ENCODE results near the gene MOCOS. TPM values are rescaled to one million over a fixed set of nuclear protein-coding genes. Genes with fewer than 3 reads are reported as not detected.

The MOCOS gene
- total and polyA plus RNA-seq, 2 donors from 2014 or later = 1.1 to 5.8 TPM

DNA sequence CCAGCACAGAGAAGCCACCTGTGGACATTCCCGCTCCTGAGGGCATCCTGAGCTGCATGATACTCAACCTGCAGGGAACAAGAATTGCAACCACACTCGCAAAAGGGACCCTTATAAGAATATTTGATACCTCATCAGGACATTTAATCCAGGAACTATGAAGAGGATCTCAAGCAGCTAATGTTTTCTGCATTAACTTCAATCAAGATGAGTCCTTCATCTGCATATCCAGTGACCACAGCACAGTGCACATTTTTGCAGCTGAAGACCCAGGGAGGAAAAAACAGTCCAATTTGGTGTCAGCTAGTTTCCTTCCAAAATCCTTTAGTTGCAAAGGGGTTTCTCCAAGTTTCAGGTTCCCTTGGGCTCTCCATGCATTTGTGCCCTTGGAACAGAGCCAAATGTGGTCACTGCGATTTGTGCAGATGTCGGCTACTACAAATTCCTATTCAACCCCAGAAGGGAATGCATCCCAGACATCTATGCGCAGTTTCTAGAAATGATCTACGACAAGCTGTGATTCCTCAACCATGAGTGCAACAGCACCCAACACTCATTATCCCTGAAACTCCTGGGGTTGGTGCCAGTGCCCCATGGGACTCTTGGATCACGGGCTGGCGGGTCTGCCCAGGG, 86.9 kb downstream of the MOCOS start:
- FAIRE-seq = no peak
- no peak overlapping the region for H3K4me3 ChIP-seq (ENCODE audit: low read length in 3 of 3)
- no peaks in the 10 kb centered on the region for H3K9me3 ChIP-seq (ENCODE audit: control insufficient read depth in 2 of 3, insufficient read depth in 1 of 3, low read length in 3 of 3)
- H3K9ac ChIP-seq (ENCODE audit: low read length in 3 of 3) = no peak overlapping the region
- no peak for DNase-seq
- no peaks in the 10 kb centered on the region for H3K36me3 ChIP-seq (ENCODE audit: control insufficient read depth in 2 of 3, insufficient read depth in 3 of 3, low read length in 3 of 3)
- intact Hi-C loops (cut with DNase I) = no loop called here
- no peaks in the 10 kb centered on the region for H3K4me1 ChIP-seq (ENCODE audit: control insufficient read depth in 2 of 3, insufficient read depth in 2 of 3, low read depth in 1 of 3, low read length in 3 of 3)
- H3K27ac ChIP-seq (ENCODE audit: low read depth in 2 of 2, low read length in 2 of 2) = no peak overlapping the region
- H3K27me3 ChIP-seq (ENCODE audit: control insufficient read depth, insufficient read depth, low read length) = no peaks in the 10 kb centered on the region
- TF ChIP-seq CTCF (IDR thresholded peaks at IDR 0.05; ENCODE audit: borderline replicate concordance, extremely low read depth, insufficient read depth) = no peak

DNA sequence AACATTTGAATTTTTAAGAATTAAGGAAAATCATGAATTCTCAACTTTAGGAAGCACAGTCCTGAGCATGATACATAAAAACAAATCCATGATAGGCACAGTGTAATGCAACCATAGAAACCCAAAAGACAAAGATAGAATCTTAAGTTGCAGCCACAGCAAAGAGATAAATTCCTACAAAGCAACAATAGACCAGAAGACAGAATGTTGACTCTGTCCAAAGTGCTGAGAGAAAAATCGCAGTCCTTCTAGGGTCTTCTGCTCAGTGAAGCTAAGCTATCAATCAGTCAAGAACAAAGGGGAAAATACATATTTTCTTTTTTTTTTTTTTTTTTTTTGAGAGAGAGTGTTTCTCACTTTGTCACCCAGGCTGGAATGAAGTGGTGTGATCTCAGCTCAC, 88.3 kb downstream of the MOCOS start:
- no peaks in the 10 kb centered on the region for H3K27me3 ChIP-seq (ENCODE audit: control insufficient read depth, insufficient read depth, low read length)
- no peaks in the 10 kb centered on the region for H3K9me3 ChIP-seq (ENCODE audit: control insufficient read depth in 2 of 3, insufficient read depth in 1 of 3, low read length in 3 of 3)
- H3K4me3 ChIP-seq (ENCODE audit: low read length in 3 of 3) = no peak overlapping the region
- intact Hi-C loops (cut with DNase I) = no loop called here
- H3K36me3 ChIP-seq (ENCODE audit: control insufficient read depth in 2 of 3, insufficient read depth in 3 of 3, low read length in 3 of 3) = no peaks in the 10 kb centered on the region
- no peak overlapping the region for H3K27ac ChIP-seq (ENCODE audit: low read depth in 2 of 2, low read length in 2 of 2)
- DNase-seq (no peak), FAIRE-seq (no peak)
- no peaks in the 10 kb centered on the region for H3K4me1 ChIP-seq (ENCODE audit: control insufficient read depth in 2 of 3, insufficient read depth in 2 of 3, low read depth in 1 of 3, low read length in 3 of 3)
- H3K9ac ChIP-seq (ENCODE audit: low read length in 3 of 3) = no peak overlapping the region
- no peak for TF ChIP-seq CTCF (IDR thresholded peaks at IDR 0.05; ENCODE audit: borderline replicate concordance, extremely low read depth, insufficient read depth)

DNA sequence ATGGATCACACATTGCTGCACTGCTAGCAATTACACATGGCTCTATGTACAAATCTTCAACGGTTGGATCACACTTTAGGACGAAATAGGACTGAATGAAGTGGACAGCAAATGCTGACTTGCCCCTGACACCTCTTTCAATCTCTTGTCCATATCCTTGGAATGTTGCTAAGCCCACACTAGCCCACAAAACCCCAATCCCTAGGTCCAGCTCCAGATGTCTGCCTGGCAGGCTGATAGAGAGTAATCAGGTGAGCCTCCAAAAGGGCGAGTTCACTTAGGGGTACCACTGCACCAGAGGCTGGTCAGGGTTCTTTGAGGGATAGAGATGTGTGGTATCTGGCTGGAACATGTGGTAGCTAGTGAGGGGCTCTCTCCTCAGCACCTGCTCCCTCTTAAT, 91.7 kb downstream of the MOCOS start:
- H3K9ac ChIP-seq (ENCODE audit: low read length in 3 of 3) = no peak overlapping the region
- no peaks in the 10 kb centered on the region for H3K27me3 ChIP-seq (ENCODE audit: control insufficient read depth, insufficient read depth, low read length)
- DNase-seq (no peak), FAIRE-seq (no peak)
- H3K27ac ChIP-seq (ENCODE audit: low read depth in 2 of 2, low read length in 2 of 2) = no peak overlapping the region
- no peaks in the 10 kb centered on the region for H3K36me3 ChIP-seq (ENCODE audit: control insufficient read depth in 2 of 3, insufficient read depth in 3 of 3, low read length in 3 of 3)
- H3K4me1 ChIP-seq (ENCODE audit: control insufficient read depth in 2 of 3, insufficient read depth in 2 of 3, low read depth in 1 of 3, low read length in 3 of 3) = no peaks in the 10 kb centered on the region
- no peak overlapping the region for H3K4me3 ChIP-seq (ENCODE audit: low read length in 3 of 3)
- intact Hi-C loops (cut with DNase I) = no loop called here
- TF ChIP-seq CTCF (IDR thresholded peaks at IDR 0.05; ENCODE audit: borderline replicate concordance, extremely low read depth, insufficient read depth) = no peak
- H3K9me3 ChIP-seq (ENCODE audit: control insufficient read depth in 2 of 3, insufficient read depth in 1 of 3, low read length in 3 of 3) = no peaks in the 10 kb centered on the region

GRCh38 chr18:36281936-36282335, 94.6 kb downstream of the MOCOS start:
- no peak for TF ChIP-seq CTCF (IDR thresholded peaks at IDR 0.05; ENCODE audit: borderline replicate concordance, extremely low read depth, insufficient read depth)
- Histone ChIP-seq H3K36me3 (ENCODE audit: control insufficient read depth in 2 of 3, insufficient read depth in 3 of 3, low read length in 3 of 3) (no peaks in the 10 kb centered on the region), H3K9me3 (ENCODE audit: control insufficient read depth in 2 of 3, insufficient read depth in 1 of 3, low read length in 3 of 3) (no peaks in the 10 kb centered on the region), H3K4me3 (ENCODE audit: low read length in 3 of 3) (no peak overlapping the region), H3K27me3 (ENCODE audit: control insufficient read depth, insufficient read depth, low read length) (no peaks in the 10 kb centered on the region), H3K9ac (ENCODE audit: low read length in 3 of 3) (no peak overlapping the region), H3K4me1 (ENCODE audit: control insufficient read depth in 2 of 3, insufficient read depth in 2 of 3, low read depth in 1 of 3, low read length in 3 of 3) (peaks cover 0 to 3% (median 0%) of the 10 kb centered on the region in 3 donors), H3K27ac (ENCODE audit: low read depth in 2 of 2, low read length in 2 of 2) (no peak overlapping the region)
- DNase-seq = no peak
- no peak for FAIRE-seq
- intact Hi-C loops (cut with DNase I) = loop anchor here (10.0 kb wide), 2 partner anchors 187 to 267 kb away; no protein-coding TSS in a partner anchor
